SHP77 (cell line): ENCODE measurements around the gene SRSF10.
"Not testable (repeated sequence)": the region's sequence is repeated elsewhere in the genome, so short reads cannot be mapped to it uniquely, and the experiment has no call there.

Source experiments
- DNase-seq, 2 experiments: peaks; one replicate each; lab custom pipeline; 2025; lab: John Stamatoyannopoulos, UW

SRSF10 gene

DNA sequence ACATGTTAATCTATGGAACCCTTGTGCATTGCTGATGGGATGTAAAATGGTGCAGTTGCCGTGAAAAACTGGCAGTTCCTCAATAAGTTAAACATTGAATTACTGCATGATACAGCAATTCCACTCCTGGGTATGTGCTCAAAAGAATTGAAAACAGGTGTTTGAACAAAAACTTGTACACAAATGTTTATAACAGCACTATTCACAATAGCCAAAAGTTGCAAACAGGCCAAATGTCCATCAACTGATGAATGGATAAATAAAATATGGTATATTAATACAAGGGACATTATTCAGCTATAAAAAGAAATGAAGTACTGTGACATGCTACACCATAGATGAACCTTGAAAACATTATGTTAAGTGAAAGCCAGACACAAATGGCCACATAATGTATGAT is 17.7 kb upstream of the SRSF10 start:
- DNase-seq = no peak

DNA sequence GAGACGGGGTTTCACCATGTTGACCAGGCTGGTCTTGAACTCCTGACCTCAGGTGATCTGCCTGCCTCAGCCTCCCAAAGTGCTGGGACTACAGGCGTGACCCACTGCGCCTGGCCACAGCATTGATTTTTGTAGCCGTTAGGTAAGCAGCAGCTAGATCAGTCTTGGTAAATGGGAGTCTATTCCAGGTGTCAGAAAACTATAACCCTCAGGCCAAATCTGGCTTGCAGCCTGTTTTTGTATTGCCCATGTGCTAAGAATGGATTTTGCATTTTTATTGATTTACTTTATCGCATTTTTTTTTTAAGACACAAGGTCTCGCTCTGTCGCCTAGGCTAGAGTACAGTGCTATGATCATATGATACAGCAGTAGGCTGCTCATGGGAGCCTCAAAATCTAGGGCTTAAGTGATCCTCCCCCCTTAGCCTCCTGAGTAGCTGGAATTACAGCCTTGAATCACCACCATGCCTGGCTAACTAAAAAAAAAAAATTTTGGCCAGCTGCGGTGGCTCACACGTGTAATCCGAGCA is 16.6 kb upstream of the SRSF10 start:
- DNase-seq = no peak

DNA sequence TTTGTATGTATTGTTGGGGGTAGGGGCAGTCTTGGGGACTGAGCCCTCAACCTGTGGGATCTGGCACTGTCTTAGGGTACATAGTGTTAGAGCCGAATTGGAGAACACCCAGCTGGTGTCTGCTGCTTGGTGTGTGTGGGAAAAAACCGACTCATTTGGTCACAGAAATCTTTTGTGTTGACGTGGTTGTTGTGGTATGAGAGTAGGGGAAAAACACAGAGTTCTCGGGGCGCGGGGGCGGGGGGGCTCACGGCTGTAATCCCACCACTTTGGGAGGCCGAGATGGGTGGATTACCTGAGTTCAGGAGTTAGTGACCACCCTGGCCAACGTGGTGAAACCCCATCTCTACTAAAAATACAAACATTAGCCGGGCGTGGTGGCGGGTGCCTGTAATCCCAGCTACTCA is 15.3 kb upstream of the SRSF10 start:
- no peak for DNase-seq

DNA sequence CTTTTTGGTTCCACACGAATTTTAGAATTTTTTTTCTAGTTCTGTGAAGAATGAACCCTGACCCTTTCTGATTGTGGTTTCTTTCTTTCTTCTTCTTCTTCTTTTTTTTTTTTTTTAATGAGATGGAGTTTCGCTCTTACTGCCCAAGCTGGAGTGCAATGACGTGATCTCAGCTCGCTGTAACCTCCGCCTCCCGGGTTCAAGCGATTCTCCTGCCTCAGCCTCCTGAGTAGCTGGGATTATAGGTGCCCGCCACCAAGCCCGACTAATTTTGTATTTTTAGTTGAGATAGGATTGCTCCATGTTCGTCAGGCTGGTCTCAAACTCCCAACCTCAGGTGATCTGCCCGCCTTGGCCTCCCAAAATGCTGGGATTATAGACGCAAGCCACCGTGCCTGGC is 11.9 kb upstream of the SRSF10 start:
- DNase-seq = not testable (repeated sequence)

DNA sequence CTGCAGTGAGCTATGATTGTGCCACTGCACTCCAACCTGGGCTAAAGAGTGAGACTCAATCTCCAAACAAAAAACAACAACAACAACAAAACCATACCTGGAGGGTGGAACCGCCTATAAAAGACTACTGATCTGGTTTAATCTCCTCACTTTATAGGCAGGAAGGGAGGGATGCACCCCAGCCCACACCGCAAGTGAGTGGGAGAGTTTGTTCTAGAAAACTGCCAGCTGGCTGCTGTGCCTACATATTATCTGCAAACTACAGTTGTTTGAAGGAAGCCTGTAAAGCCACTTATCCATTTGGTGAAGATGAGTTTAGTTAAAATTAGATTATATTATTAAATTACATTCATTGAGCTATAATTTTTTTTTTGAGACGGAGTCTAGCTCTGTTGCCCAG is 9.1 kb upstream of the SRSF10 start:
- DNase-seq = no peak

DNA sequence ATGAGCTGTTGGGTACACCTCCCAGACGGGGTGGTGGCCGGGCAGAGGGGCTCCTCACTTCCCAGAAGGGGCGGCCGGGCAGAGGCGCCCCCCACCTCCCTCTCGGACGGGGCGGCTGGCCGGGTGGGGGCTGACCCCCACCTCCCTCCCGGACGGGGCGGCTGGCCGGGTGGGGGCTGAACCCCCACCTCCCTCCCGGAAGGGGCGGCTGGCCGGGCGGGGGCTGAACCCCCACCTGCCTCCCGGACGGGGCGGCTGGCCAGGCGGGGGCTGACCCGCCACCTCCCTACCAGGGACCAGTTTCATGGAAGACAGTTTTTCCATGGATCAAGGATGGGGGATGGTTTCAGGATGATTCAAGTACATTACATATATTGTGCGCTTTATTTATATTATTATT is 6.9 kb upstream of the SRSF10 start:
- DNase-seq = not testable (repeated sequence)

DNA sequence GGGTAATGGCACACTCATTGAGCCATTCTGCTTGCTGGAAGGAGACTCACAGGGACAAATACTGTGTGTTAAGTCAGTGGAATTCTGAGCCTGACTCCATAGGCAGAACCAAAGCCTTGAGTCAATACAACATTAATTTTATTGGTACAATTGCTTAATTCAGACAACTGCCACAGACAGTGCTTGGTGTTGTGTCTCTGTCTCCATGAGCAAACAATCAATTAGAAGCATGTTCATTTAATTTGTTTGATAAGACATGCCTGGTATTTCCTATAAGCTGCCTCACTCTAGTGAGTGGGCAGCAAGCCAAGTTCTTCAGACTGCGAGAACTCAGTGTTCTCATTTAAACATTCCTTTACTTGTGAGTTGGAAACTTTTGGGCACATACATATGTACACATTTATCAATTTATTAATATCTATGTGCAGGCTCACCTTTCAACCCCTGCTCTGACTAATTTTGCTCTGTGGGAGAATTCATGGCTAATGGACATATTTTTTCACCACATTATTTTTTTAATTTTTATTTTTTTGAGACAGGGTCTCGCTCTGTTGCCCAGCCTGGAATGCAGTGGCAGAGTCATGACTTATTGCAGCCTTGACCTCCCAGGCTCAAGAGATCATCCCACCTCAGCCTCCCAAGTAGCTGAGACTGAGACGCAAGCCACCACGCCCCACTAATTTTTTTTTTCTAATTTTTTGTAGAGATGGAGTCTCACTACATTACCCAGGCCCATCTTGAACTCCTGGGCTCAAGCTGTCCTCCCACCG is 4.5 kb upstream of the SRSF10 start:
- DNase-seq = no peak

DNA sequence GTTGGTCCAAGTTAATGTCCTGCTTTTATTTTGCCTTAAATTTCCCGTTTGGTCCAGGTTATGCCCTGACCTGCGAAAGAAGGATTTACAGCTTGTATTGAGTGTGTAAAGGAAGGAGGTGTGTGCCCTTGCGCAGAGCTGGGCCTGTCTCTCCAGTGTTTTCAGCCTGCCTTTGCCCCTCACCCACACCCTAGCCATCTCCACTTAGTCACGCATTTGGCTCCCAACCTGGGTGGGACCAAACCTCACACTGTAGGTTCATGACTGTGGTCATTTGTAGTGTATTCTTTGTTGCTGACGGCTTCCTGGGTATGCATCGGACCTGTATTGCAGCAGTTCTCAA is 572 bp upstream of the SRSF10 start:
- no peak for DNase-seq

DNA sequence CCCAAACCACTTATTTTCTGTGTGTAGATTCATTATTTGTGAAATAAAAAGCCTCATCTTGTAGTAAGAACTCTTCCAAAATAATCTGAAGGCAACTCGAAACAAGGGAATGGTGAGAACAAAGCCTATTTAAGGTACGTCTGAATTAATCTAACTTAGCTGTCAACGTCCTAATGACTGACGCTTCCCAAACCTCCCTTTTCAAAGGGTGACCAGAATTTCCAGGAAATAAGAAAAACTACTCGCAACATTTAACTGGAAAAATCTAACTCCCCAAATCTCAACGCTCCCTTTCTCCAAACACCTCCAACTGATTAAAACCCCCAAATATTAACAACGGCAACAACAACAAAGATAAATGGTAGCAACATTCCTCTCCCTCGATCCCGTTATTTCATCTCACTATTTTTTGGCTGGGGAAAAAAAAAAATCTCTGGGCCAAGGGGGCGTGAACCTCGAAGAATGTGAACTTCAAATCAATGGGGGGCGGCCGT is 693 bp downstream of the SRSF10 start:
- no peak for DNase-seq

DNA sequence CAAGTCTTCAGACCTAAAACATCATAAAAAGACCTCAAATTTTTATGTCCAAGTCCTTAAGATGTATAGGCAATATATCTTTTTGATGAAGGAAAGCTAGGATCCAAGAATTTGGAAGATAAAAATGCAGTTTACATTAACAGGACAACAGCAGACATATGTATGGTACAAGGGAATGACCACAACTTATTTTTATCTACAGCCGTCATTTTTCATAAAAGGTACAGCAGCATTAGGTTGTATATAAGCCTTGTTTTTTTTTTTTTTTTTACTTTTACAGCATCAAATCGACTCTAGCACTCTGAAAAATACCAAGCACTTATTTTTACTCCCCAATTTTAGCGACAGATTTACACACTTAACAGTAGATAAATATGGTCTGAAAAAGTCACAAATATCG is 1.3 kb downstream of the SRSF10 start:
- DNase-seq = no peak

DNA sequence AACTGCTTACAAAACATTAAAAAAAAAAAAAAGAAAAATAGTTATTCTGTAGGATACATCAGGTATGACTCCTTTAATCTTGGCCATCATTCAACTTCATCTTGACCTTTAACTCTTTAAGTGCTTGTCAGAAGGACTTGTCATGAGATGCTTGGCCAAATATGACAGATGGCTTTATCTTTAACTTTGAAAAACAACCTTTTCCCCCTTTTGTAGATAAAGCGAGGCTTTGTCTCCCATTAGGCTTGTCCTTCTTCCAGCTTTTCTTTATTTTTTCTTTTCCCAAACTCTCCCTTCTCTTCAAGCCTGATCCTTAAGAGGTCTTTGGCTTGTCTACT is 2.3 kb downstream of the SRSF10 start:
- no peak for DNase-seq

DNA sequence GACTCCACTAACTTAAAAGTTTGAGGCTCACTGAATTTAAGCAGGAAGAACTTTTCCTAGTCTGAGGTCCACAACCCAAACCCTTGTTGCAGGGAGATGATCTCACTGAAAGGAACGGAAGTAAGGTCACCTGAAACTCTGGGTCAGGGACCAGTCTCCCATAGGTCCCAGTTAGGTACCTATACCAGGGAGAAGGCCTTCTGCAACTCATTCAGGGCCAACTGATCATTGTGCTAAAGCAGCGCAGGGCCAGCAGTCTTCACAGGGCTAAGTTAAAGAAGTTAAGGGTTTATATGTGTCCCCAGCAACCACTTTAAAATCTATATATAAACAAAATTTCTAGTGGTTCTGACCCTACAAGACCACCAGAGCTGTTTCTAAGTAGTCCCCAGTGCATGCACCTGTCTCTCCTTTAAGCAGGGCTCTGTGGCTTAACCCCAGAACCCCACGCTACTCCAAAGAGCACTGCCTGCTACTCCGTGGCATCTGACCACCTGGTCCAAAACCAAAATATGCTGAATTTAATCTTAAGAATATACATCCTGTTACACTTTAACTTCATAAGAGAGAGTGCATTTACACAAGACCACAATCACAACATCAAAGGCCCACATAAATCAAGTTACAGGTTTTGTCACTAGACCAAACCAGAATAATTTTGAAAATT is 2.8 kb downstream of the SRSF10 start:
- DNase-seq = no peak

DNA sequence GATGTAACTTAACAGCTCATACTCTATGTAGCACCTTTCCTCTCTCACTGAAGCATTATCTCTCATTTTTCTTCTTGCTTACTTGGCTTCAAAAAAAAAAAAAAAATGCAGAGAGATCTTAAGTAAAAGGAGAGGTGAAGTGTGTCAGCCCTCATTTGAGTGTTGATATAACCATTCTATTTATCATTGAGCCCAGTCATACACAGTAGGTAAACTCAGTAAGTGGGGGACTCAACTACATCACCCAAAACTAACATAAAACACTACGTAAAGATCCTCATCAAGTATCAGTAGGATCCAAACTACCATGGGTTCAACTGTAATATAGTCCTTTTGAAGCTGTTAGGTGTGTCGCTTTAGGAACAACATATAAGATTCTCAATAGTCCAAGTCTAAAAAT is 12.3 kb downstream of the SRSF10 start:
- DNase-seq = no peak

DNA sequence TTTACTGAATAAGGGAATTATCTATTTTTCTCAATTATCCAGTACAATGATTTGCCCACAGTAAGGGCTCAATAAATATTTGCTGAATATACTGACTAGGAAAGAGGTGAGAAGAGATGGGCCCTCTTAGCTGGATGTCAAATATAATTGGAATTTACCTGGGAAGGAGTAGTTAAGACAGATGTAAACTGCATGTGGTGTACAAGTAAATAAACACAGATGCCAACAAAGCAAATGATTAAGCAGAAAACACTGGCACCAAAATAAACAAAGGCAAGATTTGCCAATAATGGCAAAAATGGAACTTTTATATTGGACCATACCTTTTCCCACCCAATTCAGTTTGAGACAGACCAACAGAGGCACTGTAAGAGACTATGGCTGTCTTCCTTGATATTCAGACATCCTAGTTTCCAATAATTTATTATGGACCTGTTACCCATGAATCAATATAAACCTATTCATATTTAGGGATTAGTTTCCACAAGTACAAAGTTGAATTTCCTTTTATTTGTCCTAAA is 13.1 kb downstream of the SRSF10 start:
- no peak for DNase-seq

DNA sequence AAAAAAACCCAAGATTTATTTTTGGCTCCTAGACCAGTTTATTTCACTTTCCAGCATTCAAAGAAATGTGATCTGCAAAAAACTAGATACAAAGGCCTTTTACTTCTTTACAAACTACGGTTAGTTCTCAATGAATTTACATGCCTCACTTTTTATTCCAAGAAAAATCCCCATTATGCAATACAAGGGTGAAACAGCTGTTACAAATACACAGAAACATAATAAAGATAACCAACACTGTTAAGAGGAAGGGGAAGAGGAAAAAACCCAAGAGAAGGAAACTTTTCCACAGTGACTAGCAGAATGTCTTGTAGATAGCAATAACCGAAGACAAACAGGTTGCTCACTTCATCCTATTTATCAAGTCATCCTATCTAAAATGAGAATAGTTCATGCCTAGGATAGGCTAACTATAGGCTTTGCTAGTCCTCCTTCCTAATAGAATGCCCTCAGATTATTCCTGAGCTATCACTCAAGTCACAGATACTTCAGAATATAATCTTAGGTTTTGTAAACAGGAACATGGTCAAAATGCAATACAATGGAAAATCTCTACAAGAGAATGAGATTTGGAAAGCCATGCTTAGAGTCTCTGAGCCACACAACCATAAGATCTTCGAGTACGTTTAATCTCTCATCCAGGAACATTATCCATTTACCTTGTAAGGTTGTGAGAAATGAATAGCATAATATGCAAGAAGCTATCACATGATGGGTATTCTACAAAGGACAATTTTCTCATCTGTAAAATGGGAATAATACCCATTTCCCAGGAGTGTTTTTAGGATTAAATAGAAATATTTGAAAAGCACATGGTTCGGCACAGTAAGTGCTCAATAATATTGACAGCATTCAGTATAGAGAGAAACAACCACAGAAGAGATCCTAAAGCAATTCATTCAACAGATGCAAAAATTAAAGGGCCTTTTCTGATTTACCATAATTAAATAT is 15.1 kb downstream of the SRSF10 start:
- DNase-seq = no peak

DNA sequence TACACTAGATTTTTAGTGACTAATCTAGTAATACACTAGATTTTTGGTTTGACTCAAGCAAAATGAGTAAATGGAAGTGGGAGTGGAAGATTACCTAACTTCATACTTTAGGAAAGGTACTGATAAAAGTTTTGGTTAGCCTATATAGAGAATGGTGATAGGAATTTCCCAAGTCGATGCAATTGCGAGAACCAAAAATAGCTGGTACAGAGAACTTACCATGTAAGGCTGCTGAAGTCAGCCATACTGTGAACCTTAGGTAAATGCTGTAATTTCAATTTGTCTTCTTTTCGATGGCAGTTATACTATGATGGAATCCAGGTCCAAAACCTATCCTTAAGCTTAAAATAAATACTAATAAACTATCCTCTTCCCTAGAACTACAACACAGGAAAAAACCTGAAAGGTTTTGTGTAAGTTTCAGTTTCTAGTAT is 15.9 kb downstream of the SRSF10 start:
- DNase-seq = no peak

DNA sequence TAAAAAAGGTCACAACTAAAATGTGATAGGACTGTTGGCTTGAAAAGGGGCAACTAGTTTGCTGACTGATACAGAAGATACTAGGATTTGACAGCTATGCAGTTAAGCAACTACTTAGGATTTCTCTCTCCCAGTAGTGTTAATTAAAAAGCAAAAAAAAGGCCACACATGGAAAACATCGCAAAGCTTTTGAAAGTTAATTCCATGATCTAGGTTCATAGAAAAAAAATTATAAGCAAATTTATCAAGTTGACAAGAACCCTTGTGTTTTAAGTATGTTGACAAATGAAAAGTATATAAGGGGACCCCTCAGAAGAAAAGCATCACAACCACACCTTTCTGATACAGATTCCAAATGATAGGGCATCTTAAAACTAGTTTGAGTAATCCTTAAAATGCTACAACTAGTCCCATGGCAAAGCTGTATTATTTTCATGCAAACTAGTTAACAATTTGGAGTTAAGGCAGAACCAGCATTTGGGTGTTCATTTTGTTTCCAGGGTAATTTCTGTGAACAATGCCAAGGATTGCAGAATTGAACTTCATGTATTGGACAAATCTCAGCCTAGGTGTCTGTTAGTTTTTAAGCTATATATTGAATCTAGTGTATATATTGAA is 16.4 kb downstream of the SRSF10 start:
- no peak for DNase-seq

DNA sequence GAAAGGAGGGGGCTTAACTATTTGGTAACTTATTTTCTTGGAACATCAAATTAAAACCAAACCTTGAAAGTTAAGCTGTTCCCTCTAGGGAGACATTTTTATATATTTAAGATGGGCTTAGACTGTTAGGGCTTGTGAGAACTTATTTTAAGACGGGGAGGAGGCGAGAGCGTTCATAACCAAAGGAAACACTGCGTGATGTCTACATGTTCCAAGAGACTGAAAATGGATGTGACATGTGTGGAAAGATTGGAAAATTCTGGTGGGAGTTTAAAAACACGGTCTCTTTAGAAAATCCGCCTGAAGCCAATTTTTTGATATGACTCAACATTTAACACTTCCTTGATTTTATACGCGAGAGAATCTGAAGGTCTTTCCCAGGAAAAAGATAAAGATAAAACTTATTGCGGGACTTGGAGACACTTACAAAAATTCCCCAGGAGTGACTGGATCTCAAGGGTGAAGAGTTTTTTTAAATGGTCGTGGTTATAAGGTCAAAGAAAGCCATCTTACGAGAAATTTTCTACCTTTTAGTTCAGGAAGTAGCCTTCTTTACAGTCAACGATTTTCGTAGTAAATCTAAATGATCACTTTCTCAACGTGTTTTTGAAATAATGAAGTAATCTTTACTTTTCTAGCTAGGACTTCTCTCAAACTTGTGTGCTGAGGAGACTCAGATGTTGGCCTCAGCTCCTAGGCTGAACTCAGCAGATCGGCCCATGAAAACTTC is 19.7 kb downstream of the SRSF10 start:
- no peak for DNase-seq

DNA sequence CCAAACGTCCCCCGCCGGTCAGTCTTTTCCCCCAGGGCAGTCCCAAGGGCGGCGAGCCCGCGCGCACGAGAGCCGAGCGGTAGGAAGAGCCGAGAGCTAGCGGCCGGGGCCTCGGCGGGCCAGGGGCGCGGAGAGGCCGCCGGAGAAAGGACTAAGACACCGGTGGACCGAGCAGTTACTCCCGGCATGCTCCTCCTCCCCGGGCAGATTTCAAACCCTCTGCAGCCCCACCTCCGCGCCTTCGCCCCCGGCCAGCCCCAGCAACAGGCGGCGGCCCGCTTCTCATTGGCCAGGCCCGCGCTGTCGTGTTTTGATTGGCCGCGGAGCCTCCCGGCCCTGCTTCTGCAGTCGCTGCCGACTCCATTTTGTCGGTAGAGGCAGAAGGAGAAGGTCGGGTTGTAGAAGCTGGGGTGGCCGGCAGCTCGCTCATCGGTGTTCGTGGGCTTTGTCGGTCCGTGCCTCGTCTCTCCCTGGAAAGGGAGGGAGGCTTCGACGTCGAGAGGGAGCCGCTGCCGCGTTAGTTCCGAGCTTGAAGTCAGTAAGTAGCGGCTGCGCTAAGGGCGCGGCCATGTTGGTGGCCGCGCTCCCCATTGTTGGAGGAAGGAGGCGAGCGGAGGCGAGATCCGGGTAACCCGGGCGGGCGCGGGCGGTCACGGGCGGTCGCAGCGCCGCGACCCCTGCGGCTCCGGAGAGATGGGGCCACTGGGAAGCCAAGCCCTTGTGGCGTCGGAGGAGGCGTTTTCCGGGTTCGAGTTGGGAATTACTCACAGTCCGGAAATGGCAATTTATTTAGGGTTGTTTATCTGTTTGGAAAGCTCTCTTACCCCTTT is 20.5 kb downstream of the SRSF10 start, which contains the start of gene PNRC2:
Gene PNRC2, plus strand, starts transcription at position 368 of the 830 bp plus-strand sequence. CDS start 1,630 bp downstream, outside the sequence.
- DNase-seq = peak; percentile 94 to 95
